Measurements from ENCODE around the gene PCSK5.

PCSK5 gene

DNA sequence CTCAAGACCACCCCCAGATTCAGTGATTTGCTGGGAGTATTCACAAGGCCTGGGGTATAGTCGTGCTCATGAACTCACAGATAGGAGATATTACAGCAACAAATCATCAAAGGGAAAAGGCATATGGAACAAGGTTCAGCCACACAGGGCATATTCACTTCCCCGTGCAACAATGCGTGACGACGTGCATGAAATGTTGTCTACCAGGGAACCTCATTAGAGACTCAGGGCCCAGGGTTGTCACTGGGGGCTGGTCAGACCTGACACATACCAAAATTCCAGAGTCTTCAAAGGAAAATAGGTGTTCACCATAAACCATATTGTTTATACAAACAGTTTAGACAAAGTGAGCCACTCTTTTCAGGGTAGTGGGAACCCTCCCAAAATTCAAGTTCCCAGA lies 291.3 kb downstream of the PCSK5 start:
- Histone ChIP-seq H3K9ac (ENCODE audit: low read length) (no peak overlapping the region), H3F3A (ENCODE audit: insufficient read depth) (no peaks in the 10 kb centered on the region), H3K9me3 (ENCODE audit: insufficient read depth, low read length) (no peaks in the 10 kb centered on the region), H2AFZ (ENCODE audit: low read depth, low read length, severe bottlenecking) (no peak overlapping the region), H3K4me2 (ENCODE audit: low read depth, low read length, poor library complexity, severe bottlenecking) (no peak overlapping the region), H3K27me3 (ENCODE audit: low read length) (no peaks in the 10 kb centered on the region), H3K9me2 (replicated peaks; ENCODE audit: insufficient read depth, low read length) (no peaks in the 10 kb centered on the region), H3K4me3 (ENCODE audit: insufficient read depth, low read length, poor library complexity, severe bottlenecking) (no peak overlapping the region), H3K27ac (ENCODE audit: low read depth, low read length) (no peak overlapping the region), H4K20me1 (ENCODE audit: low read depth, low read length) (no peaks in the 10 kb centered on the region), H3K79me2 (ENCODE audit: insufficient read depth, low read length) (no peaks in the 10 kb centered on the region), H3K36me3 (ENCODE audit: low read length) (no peaks in the 10 kb centered on the region)
- no peak for TF ChIP-seq EZH2phosphoT487 (conservative IDR thresholded peaks at IDR 0.05; ENCODE audit: low read length)
- TF ChIP-seq, protein P1, sequence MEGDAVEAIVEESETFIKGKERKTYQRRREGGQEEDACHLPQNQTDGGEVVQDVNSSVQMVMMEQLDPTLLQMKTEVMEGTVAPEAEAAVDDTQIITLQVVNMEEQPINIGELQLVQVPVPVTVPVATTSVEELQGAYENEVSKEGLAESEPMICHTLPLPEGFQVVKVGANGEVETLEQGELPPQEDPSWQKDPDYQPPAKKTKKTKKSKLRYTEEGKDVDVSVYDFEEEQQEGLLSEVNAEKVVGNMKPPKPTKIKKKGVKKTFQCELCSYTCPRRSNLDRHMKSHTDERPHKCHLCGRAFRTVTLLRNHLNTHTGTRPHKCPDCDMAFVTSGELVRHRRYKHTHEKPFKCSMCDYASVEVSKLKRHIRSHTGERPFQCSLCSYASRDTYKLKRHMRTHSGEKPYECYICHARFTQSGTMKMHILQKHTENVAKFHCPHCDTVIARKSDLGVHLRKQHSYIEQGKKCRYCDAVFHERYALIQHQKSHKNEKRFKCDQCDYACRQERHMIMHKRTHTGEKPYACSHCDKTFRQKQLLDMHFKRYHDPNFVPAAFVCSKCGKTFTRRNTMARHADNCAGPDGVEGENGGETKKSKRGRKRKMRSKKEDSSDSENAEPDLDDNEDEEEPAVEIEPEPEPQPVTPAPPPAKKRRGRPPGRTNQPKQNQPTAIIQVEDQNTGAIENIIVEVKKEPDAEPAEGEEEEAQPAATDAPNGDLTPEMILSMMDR (IDR thresholded peaks at IDR 0.05; ENCODE audit: insufficient read depth, low read length, poor library complexity, severe bottlenecking) = no peak

DNA sequence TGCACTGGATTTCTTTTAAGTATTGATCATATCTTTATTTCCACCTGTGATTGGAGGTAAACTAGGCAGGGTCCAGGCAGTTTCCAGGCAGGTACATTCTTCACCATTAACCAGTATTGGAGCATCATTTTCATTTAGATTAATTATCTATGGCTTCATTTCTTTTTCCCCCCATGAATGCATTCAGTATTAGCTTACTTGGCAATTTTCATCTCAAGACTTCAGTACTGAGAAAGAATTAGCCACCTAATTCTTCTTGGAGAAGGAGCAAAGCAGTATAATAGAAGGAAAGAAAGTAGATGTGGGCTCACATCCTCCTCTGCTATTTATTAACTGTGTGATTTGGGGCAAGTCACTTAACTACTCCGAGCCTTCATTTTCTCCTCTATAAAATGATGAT lies 295.0 kb downstream of the PCSK5 start:
- TF ChIP-seq, protein P1 (IDR thresholded peaks at IDR 0.05; ENCODE audit: insufficient read depth, low read length, poor library complexity, severe bottlenecking) = no peak
- TF ChIP-seq EZH2phosphoT487 (conservative IDR thresholded peaks at IDR 0.05; ENCODE audit: low read length) = no peak
- Histone ChIP-seq H2AFZ (ENCODE audit: low read depth, low read length, severe bottlenecking) (no peak overlapping the region), H3K9me2 (replicated peaks; ENCODE audit: insufficient read depth, low read length) (no peaks in the 10 kb centered on the region), H3K79me2 (ENCODE audit: insufficient read depth, low read length) (no peaks in the 10 kb centered on the region), H3K27ac (ENCODE audit: low read depth, low read length) (no peak overlapping the region), H3F3A (ENCODE audit: insufficient read depth) (no peaks in the 10 kb centered on the region), H3K9me3 (ENCODE audit: insufficient read depth, low read length) (no peaks in the 10 kb centered on the region), H4K20me1 (ENCODE audit: low read depth, low read length) (no peaks in the 10 kb centered on the region), H3K27me3 (ENCODE audit: low read length) (no peaks in the 10 kb centered on the region), H3K9ac (ENCODE audit: low read length) (no peak overlapping the region), H3K4me2 (ENCODE audit: low read depth, low read length, poor library complexity, severe bottlenecking) (no peak overlapping the region), H3K36me3 (ENCODE audit: low read length) (no peaks in the 10 kb centered on the region), H3K4me3 (ENCODE audit: insufficient read depth, low read length, poor library complexity, severe bottlenecking) (no peak overlapping the region)

DNA sequence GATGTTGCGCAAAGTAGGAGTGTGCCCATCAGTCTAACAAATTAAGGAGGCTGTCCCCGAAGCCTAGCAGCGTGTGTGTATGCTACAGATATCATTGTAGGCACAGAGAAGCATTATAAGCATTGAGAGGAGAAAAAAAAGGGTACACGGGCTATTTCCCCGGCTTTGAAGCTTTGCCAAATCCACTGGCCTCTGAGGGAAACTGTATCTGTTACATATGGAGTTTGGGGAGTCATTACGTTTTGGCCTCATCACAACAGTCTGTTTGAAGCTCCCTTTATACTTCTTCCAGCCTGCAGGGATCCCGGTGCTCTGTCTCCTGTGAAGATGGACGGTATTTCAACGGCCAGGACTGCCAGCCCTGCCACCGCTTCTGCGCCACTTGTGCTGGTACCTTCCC lies 297.8 kb downstream of the PCSK5 start:
- Histone ChIP-seq H3K9ac (ENCODE audit: low read length) (no peak overlapping the region), H3K9me3 (ENCODE audit: insufficient read depth, low read length) (no peaks in the 10 kb centered on the region), H2AFZ (ENCODE audit: low read depth, low read length, severe bottlenecking) (no peak overlapping the region), H3K4me3 (ENCODE audit: insufficient read depth, low read length, poor library complexity, severe bottlenecking) (no peak overlapping the region), H3K79me2 (ENCODE audit: insufficient read depth, low read length) (no peaks in the 10 kb centered on the region), H3K4me2 (ENCODE audit: low read depth, low read length, poor library complexity, severe bottlenecking) (no peak overlapping the region), H3K36me3 (ENCODE audit: low read length) (no peaks in the 10 kb centered on the region), H3F3A (ENCODE audit: insufficient read depth) (no peaks in the 10 kb centered on the region), H3K27ac (ENCODE audit: low read depth, low read length) (no peak overlapping the region), H4K20me1 (ENCODE audit: low read depth, low read length) (no peaks in the 10 kb centered on the region), H3K9me2 (replicated peaks; ENCODE audit: insufficient read depth, low read length) (no peaks in the 10 kb centered on the region), H3K27me3 (ENCODE audit: low read length) (no peaks in the 10 kb centered on the region)
- TF ChIP-seq, protein P1 (IDR thresholded peaks at IDR 0.05; ENCODE audit: insufficient read depth, low read length, poor library complexity, severe bottlenecking) = no peak
- TF ChIP-seq EZH2phosphoT487 (conservative IDR thresholded peaks at IDR 0.05; ENCODE audit: low read length) = no peak
